T-helper 2 cell treated with Interferon-gamma antibody and Interleukin-4, amounts not matched to agents 100 ng/mL and 5 ng/mL, for 36 hours (primary cell): ENCODE results near the gene CSF2RB. TPM values are rescaled to one million over a fixed set of nuclear protein-coding genes. Genes with fewer than 3 reads are reported as not detected.

Experiments
- intact Hi-C: fragments of 100-400 bp; cut with micrococcal nuclease; formaldehyde crosslinking; loops from one replicate; pipeline ENCODE4 v1.15.1; 2023
- total RNA-seq: library from RNA; stranded (reverse); gene quantifications from 2 replicates; pipeline ENCODE4 v1.2.3, GENCODE V29; 2022

CSF2RB gene
- 7.8 TPM in 2 replicates for total RNA-seq

DNA sequence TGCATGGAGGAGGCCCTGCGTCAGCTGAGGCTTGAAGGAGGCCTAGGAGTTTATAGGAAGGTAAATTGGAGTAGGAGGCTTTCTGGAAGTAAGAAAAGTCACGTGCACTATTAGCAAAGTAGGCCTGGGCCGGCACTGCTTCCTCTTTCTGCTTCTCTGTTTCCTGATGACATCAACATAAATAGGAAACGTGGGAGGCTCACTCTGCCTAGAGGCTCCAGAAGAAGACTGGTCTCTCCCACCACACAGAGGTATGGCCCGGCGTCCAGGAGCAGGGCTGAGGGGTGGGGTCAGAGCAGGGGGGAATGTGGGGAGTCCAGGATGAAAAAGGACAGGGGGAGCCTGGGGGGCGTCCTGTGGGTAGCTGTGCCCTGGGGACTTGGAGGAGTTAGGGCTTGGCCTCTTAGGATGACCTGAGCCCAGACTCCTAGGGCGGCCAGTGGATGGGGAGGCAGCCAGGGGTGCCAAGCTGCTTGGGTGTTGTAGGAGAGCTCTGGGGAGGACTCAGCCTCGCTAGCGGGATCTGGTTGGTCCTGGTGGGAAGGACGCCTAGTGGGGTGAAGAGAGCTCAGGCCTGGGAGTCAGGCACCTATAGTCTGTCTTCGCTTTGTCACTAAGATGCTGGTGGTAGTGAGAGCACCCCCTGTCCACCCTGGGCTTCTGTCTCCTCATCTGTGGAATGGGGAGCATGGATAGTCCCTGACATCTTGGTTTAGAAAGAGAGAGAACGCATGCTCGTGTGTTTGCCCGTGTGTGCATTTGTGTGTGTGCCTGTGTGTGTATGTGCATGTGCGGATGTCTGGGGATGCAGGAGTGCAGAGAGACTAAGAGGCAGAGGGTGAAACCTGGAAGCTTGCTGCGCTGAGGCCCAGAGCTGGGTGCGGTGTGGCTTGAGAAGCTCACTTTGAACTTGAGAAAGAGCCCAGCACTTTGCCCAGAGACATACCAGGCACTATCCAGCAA lies at the start of gene CSF2RB:
CSF2RB (plus strand) TSS at position 202 of the 963 bp plus-strand sequence. CDS start 8,580 bp downstream, outside the sequence.
- intact Hi-C loops: no loop called here

DNA sequence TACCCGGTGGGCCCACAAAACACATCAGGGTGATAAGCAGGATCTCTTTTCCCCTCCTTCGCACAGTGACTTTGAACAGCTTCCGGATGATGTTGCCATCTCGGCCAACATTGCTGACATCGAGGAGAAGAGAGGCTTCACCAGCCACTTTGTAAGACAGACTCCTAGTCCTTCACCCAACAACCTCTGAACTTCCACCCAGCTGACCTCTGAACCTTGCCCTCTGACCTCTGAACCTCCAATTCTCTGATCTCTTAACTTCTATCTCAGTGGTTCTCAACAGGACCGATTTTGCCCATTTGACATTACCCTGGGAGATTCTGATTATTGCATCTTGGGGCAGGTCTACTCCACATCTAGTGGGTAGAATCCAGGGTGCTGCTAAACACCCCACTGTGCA lies 49.4 kb upstream of the CSF2RB start:
- intact Hi-C loops: loop anchor here (5.0 kb wide), 1 partner anchor 38 kb away; no protein-coding TSS in a partner anchor

DNA sequence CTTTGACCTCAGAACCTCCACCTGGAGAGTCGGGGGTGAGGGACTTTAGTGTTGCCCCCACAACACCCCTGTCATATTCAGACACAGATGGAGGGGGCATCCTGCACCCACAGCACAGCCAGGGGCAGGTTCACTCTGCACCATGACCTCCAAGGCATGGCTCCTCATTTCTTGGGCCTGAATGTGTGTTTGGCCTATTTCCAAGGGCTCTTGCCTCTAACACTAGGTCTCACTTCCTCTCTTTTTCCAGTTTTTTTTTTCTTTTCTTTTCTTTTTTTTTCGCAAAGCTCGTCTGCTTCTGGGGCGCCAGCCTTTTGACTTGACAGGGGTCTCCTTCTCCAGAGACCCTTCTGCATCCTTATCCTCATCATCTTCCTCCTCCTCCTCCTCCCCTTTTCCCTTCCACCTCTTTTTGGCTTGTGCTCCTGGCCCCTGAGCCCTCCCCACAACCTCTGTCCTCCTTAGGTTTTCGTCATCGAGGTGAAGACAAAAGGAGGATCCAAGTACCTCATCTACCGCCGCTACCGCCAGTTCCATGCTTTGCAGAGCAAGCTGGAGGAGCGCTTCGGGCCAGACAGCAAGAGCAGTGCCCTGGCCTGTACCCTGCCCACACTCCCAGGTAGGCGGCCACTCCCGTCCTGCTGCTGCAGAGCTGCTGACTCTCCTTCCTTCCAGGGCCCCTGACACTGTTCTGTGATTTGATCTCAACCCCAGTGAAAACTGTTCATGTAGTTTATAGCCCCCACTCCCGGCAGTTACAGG lies 48.8 kb upstream of the CSF2RB start:
- intact Hi-C loops: loop anchor here (5.0 kb wide), 1 partner anchor 38 kb away; no protein-coding TSS in a partner anchor

DNA sequence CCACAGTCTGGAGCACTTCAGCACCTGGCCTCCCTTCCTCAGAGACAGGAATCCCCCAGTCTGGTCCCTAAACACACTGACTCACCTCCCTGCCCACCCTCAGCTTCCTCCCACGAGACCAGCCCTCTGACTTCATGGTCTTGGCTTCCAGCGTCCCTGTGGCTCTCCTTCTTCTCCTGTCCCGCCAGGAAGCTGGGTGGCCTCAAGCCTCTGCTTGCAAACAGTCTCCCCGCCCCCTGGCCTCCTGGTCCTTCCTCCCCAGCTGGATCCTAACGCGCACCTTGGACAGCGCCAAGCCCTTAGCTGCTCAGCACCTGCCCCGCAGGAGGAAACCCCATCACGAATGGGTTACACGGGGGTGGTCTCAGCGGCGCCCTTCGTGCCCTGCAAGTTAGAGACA lies 48.1 kb upstream of the CSF2RB start:
- intact Hi-C loops: no loop called here

DNA sequence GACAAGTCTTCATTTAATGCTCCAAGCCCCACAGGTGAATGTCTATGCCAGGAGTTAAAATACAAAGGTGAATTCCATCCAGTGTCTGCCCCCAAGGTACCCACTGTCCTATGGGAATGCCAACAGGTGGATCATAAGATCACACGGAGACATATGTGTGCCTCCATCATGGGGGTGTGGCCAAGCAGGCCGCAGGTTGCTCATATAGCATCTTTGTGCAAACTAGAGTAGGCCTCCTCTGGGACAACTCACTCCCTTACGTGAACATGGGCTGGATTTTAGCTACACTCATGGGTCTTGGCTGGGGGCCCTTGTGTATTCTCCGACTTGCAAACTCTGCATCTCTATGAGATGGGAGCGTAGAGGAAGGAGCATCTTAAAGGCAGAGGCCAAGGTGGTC lies 45.7 kb upstream of the CSF2RB start:
- intact Hi-C loops: no loop called here

DNA sequence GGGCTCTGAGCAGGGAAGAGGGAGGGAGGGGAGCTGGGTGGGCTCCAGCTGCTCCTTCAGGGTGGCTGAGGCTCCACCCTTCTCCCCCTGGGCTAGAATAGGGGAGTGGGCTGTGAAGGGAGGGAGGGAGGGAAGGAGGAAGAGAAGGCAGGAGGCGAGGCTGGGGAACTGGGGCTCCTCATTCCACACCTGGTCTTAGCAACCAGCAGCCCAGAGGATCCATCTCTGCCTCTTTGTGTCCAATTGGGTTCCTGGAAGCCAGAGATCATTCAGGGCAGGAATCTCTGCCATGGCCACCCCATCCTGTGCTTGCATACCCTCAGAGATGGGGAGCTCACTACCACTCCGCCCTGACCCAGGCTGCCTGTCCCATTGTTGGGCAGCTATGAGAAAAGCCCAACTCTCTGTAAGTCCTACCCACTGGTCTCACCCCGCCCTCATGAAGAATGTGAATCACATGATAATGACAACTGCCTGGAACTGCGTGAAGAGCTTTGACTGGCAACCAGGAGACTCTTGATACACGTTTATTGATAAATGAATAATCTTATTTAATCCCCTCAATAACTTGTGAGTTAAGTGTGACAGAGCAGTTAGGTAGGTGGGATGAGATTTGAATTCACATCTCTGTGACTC lies 44.8 kb upstream of the CSF2RB start:
- intact Hi-C loops: no loop called here

DNA sequence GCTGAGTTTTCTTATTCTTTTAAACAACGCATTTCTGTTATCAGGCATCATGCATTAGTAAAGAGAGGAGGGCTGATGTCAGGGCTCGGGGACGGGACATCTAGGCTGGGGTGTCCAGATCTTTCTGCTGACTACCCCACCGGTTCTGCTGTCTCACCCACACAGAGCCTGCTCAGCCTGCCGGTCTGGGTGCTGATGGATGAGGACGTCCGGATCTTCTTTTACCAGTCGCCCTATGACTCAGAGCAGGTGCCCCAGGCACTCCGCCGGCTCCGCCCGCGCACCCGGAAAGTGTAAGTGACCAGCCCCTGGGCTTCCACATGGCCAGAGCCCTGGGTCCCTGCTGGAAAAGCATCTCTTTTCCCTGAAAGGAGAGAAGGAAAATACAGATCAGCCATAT lies 43.2 kb upstream of the CSF2RB start:
- intact Hi-C loops: loop anchor here (5.0 kb wide), 1 partner anchor 107 kb away; no protein-coding TSS in a partner anchor

DNA sequence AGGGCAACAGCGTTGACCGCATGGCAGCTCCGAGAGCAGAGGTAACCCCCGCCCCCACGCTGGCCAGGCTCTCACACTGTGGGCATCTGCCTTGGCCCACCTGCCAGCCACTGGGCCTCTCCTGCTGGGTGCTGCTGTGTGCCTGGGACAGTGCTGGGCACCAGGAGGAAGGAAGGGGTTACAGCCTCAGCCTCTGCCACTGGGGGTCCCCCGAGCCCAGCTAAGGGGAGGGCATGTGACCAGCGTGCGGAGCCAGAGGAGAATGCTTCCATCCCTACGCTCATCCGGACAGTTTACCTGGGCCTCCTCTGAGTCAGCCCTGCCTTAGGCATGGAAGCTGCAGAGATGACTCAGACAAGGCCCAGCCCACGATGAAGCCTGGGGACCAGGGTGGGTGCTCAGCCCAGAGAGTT lies 41.8 kb upstream of the CSF2RB start:
- intact Hi-C loops: loop anchor here (5.0 kb wide), 1 partner anchor 106 kb away; no protein-coding TSS in a partner anchor

DNA sequence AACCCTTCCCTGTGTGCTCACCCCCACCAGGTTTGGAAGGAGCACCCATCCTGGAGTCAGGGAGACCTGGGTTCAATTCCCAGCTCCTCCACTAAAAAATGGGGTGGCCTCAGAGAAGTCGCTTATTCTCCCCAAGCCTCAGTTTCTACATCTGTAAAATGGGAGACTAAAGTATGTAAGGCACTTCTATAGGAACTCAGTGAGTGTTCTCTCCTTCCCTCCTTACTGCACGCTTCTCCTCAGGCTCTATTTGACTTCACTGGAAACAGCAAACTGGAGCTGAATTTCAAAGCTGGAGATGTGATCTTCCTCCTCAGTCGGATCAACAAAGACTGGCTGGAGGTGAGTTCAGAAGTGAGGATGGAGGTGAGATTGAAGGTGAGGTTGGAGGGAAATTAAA lies 41.3 kb upstream of the CSF2RB start:
- intact Hi-C loops: loop anchor here (5.0 kb wide), 1 partner anchor 105 kb away; no protein-coding TSS in a partner anchor

DNA sequence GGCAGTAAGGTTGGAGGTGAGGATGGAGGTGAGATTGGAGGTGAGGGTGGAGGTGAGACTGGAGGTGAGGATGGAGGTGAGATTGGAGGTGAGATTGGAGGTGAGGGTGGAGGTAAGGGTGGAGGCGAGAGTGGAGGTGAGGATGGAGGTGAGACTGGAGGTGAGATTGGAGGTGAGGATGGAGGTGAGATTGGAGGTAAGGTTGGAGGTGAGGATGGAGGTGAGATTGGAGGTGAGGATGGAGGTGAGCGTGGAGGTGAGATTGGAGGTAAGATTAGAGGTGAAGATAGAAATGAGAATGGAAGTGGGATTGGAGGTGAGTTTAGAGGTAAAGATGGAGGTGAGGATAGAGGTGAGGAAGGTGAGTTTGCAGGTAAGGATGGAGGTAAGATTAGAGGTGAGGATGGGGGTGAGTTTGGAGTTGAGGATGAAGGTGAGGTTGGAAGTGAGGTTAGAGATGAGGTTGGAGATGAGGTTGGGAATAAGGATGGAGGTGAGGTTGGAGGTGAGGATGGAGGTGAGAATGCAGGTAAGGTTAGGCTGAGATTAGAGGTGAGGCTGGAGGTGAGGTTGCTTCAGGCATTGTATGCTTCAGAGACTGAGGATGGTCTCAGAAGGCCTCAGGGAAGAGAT lies 40.4 kb upstream of the CSF2RB start:
- intact Hi-C loops: loop anchor here (5.0 kb wide), 1 partner anchor 104 kb away; no protein-coding TSS in a partner anchor

DNA sequence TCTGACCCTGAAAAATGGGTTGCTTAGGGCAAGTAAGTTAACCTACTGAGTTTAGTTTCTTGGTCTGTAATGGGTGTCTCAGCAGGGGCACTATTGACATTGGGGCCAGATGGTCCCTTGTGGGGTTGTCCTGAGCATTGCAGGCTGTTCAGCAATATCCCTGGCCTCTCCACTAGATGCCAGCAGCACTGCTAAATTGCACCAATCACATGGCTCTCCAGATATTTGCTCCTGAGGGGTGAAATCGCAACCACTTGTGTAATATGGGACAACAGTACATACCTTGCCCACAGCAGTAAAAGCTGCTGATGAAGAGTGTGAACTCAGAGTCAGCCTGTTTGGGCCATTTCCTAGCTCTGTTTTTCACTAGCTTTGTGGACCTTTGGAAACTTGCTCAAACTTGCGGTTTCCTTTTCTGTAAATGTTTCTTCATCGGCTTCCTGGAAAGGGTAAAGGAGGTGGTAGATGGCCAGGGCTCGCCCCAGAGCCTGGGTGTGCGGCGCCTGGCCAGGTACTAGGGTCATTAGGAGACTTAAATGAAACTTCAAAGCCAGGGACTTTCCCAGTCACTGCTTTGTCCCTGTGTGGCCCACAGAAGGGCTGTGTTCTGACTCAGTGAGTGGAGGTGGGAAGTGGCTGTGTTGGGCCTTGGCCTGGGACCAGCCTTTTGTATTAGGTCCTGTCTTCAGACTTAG lies 39.7 kb upstream of the CSF2RB start:
- intact Hi-C loops: loop anchor here (5.0 kb wide), 1 partner anchor 104 kb away; no protein-coding TSS in a partner anchor

DNA sequence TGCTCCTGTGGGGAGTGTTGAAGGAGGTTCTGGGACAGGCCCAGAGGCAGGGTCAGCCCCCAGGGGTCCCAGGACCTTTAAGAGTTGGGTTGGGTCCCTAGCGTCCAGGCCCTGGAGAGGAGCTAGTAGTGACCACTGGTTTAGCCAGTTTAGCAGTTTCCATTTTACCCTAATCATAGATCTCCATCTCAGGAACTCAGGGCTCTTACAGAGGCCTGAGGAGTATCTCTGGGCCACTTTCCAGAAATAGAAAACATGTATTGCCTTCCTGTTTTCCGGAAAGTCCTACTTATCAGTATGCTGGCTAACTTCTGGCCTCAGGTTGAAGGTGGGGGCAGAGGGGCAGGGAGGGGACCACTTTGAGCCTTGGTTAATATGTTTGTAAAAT lies 39.1 kb upstream of the CSF2RB start:
- intact Hi-C loops: loop anchor here (5.0 kb wide), 1 partner anchor 103 kb away; no protein-coding TSS in a partner anchor

DNA sequence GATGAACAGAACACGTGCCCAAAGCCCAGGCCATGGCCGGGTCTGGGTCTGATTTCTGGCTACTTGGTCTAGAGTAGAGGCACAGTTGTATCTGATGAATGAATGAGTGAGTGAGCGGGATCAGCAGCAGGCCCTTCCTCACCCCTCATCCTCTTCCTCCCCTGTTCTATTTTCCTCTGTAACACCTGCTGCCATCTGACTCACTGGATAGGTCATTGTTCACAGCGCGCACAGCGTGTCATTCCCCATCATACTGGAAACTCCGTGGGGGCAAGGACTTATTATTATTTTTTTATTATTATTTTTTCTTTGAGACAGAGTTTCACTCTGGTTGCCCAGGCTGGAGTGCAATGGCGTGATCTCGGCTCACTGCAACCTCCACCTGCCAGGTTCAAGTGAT lies 38.7 kb upstream of the CSF2RB start:
- intact Hi-C loops: loop anchor here (5.0 kb wide), 1 partner anchor 103 kb away; no protein-coding TSS in a partner anchor

DNA sequence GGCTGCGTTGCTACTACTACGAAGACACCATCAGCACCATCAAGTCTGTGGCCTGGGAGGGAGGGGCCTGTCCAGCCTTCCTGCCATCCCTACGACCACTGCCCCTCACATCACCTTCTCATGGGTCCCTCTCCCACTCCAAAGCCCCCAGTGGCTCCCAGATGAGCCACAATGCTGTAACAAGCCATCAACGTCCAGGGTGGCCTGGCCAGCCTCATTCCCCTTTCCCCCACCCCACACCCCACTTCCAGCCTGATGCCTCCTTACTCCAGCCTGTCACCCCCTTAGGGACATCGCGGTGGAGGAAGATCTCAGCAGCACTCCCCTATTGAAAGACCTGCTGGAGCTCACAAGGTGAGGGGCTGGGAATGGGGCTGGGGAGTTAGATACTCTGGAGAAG lies 37.7 kb upstream of the CSF2RB start:
- intact Hi-C loops: no loop called here

DNA sequence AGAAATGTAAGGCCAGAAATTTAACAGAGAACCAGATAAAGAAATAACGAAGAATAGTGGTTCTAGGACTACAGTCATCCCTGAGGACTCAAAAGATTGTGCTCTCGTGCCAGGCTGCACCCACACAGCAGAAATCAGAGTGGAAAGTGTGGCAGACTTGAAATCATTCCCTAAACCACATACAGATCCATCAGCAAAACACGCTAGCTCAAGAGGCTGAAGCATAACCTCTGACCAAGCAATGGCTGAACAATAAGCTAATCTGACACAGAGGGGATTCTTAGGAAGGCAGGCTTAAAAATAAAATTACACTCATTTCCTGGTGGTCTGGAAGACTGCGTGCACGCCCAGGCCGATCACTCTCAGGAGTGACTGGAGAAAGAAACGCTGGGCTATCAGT lies 33.7 kb upstream of the CSF2RB start:
- intact Hi-C loops: no loop called here

DNA sequence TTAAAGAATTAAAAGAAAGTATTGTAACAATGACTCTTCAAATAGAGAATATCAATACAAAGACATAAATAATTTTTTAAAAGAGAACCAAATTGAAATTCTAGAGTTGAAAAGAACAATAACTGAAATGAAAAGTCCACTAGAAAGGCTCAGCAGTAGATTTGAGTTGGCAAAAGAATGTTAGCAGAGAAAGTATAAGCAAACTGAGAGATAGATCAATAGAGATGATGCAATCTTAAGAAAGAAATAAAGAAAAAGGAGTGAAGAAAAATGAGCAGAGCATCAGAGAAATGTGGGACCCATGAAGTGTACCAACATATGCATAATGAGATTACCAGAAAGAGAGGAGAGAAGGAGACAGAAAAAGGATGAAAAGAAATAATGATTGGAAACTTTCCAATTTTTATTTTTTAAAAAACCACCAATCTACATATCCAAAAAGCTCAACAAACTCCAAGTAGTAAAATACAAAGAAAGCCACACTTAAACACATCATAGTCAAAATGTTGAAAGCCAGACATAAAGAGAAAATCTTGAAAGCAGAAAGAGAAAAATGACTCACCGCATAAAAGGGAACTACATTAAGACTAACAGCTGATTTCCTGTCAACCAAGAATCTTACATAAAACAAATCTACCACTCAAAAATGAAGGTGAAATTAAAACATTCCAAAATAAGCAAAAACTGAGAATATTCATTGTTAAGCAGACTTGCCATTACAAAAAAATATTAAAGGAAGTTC lies 31.8 kb upstream of the CSF2RB start:
- intact Hi-C loops: no loop called here

DNA sequence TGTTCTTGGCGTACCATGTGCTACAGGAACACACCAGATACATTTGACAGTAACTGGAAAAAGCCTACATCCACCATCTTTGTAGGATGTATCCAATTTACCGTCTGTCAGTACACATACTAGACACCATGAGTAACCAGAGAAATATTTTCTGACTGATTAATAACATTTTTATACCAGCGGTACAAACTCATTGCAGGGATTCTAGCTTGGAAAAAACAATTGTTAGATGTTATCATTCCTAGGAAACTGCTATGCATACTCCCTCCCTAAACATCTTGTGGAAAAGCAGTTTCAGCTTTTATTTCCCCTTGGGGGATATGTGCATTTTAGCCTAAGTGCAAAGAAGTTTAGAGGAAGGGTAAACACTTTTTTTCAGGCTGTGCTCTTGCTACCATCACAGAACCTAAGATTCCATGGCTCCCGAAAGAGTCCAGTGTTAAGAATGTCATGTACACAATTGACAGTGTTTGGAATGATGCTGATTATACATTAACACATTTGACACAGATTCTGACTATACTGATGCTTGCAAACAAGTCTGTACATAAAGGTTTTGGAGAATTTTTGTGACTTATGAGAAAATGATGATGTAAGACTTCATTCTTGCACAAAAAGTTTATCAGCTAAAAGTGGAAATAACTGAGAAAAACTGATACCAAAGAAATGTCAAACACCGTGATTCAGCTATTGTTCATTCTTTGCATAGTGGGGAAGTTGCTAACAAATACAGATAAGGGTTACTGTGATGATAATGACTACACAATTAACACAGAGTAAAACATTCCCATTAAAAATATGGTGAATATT lies 28.9 kb upstream of the CSF2RB start:
- intact Hi-C loops: no loop called here

DNA sequence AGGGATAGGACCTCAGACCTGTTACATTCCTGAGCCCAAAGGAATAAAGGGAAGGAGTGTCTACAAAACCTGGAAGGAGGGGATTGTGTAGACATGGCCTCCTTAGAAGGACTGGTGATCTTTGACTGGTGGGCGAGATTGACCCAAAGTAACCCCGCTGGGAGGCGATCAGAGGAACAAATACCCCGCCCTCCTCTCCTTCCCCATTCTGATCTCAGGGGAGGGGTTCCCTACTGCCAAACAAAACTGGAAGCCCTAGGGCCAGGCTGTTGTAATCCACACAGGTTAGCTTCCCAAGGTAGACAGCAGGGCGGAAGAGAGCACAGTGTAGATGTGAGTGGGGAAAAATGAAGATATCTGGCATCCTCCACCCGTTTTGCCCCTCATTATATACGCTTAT lies 28.0 kb upstream of the CSF2RB start:
- intact Hi-C loops: no loop called here

DNA sequence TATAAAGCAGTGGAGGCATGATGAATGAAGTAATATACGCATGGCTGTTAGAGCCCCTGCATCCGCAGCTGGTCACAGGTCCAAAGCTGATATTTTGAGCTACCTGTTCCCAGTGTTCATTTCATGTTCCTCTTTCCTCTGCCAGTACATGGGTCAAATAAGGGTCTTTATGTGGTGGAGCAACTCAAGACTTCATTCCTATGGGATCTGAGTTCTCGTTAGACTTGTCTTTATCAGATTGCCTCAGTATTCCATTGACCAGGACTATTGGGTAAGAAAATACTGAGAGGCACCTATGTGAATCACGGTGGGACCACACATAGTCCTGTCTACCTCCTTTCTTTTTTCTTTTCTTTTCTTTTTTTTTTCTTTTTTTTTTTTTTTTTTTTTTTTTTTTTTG lies 27.4 kb upstream of the CSF2RB start:
- intact Hi-C loops: no loop called here
